H1 (cell line): Measurements from ENCODE around the gene LIF. TPM values are rescaled to one million over a fixed set of nuclear protein-coding genes. Genes with fewer than 3 reads are reported as not detected.

Experiments used
- CTCF ChIA-PET: fragments of 300-600 bp; sonication (Branson Sonifier 250); formaldehyde crosslinking; loops from one replicate; lab custom pipeline; 2021; ENCODE audit not compliant: partially characterized antibody; lab: Charles Lee
- POLR2A ChIA-PET: fragments of 300-600 bp; sonication (Branson Sonifier 250); formaldehyde crosslinking; loops from one replicate; lab custom pipeline; 2021; ENCODE audit warnings: inconsistent platforms; ENCODE audit not compliant: partially characterized antibody; lab: Charles Lee
- DNase-seq, 2 experiments: peaks; one replicate each; pipeline versions ENCODE4 v3.0.0 to v3.0.0-alpha.2; 2010 to 2022; ENCODE audit warnings: low spot score in 2 of 2, low read depth in 1 of 2, mixed read lengths in 1 of 2
- FAIRE-seq: peaks from 2 replicates; lab custom pipeline; 2011; peaks lifted over from hg19 to GRCh38; lab: Jason Lieb, UNC
- H2AFZ ChIP-seq: 2 replicates; pipeline ENCODE4 v1.8.1; 2012; ENCODE audit warnings: low read length, inconsistent platforms
- H2AK5ac ChIP-seq: 2 replicates; pipeline ENCODE4 v1.6.1; 2013; ENCODE audit warnings: low read depth, low read length
- H2BK120ac ChIP-seq: replicated peaks from 2 replicates; pipeline ENCODE3; 2013; ENCODE audit warnings: low read depth, low read length, inconsistent platforms
- H2BK12ac ChIP-seq: 2 replicates; pipeline ENCODE4 v1.6.1; 2013; ENCODE audit warnings: low read depth, low read length
- H2BK15ac ChIP-seq: 2 replicates; pipeline ENCODE4 v1.6.1; 2013; ENCODE audit warnings: low read length
- H2BK20ac ChIP-seq: 2 replicates; pipeline ENCODE4 v1.6.1; 2013; ENCODE audit warnings: low read length
- H2BK5ac ChIP-seq: 2 replicates; pipeline ENCODE4 v1.6.1; 2013; ENCODE audit warnings: low read depth, low read length
- H3K14ac ChIP-seq: 2 replicates; pipeline ENCODE4 v1.6.1; 2013; ENCODE audit warnings: inconsistent platforms; ENCODE audit not compliant: insufficient read length
- H3K18ac ChIP-seq: 2 replicates; pipeline ENCODE4 v1.6.1; 2013; ENCODE audit warnings: low read length; ENCODE audit errors: extremely low read depth
- H3K23ac ChIP-seq: 2 replicates; pipeline ENCODE4 v1.6.1; 2013; ENCODE audit warnings: inconsistent platforms; ENCODE audit not compliant: insufficient read length
- H3K23me2 ChIP-seq: 2 replicates; pipeline ENCODE4 v1.6.1; 2013; ENCODE audit warnings: low read depth, low read length
- H3K27ac ChIP-seq: 2 replicates; pipeline ENCODE4 v1.6.1; 2011; ENCODE audit warnings: low read depth, low read length, inconsistent platforms
- H3K27me3 ChIP-seq, 4 experiments: replicated peaks in 1 of 4; 1 replicate in 1 of 4; 2 replicates in 3 of 4; pipeline versions ENCODE4 v1.6.1 to v1.8.1; 2011 to 2013; ENCODE audit warnings: low read length in 3 of 4, mild to moderate bottlenecking in 3 of 4, inconsistent platforms in 2 of 4, mixed read lengths in 2 of 4, moderate library complexity in 1 of 4; ENCODE audit not compliant: control insufficient read depth in 3 of 4, insufficient read depth in 3 of 4; ENCODE audit errors: extremely low read depth in 1 of 4
- H3K36me3 ChIP-seq, 4 experiments: 2 replicates each; pipeline versions ENCODE4 v1.6.1 to v1.8.1; 2011 to 2013; ENCODE audit warnings: mild to moderate bottlenecking in 4 of 4, low read length in 3 of 4, moderate library complexity in 2 of 4, control low read depth in 1 of 4, inconsistent platforms in 1 of 4; ENCODE audit not compliant: insufficient read depth in 4 of 4, control insufficient read depth in 2 of 4
- H3K4ac ChIP-seq: replicated peaks from 2 replicates; pipeline ENCODE3; 2013; ENCODE audit warnings: low read length, low read depth, mixed read lengths, inconsistent platforms; ENCODE audit not compliant: insufficient read length
- H3K4me1 ChIP-seq, 4 experiments: replicated peaks in 1 of 4; 1 replicate in 1 of 4; 2 replicates in 3 of 4; pipeline versions ENCODE4 v1.6.1 to v1.8.1; 2011 to 2013; ENCODE audit warnings: low read length in 3 of 4, inconsistent platforms in 2 of 4, mixed read lengths in 1 of 4; ENCODE audit not compliant: insufficient read depth in 4 of 4, control insufficient read depth in 3 of 4
- H3K4me2 ChIP-seq, 2 experiments: 2 replicates each; pipeline versions ENCODE4 v1.6.1 to v1.8.1; 2011 to 2013; ENCODE audit warnings: low read depth in 2 of 2, low read length in 2 of 2, control low read depth in 1 of 2, inconsistent platforms in 1 of 2, mild to moderate bottlenecking in 1 of 2; ENCODE audit not compliant: insufficient read depth in 1 of 2
- H3K4me3 ChIP-seq, 4 experiments: fragments of 200-600, 300-600 bp in 1 of 4; sonication (generic), shearing (Covaris generic), sonication (Bioruptor Twin) in 1 of 4; 2 replicates each; pipeline versions ENCODE4 v1.5.1 to v1.8.1; 2011 to 2016; ENCODE audit warnings: low read length in 4 of 4, low read depth in 3 of 4, control low read depth in 2 of 4, inconsistent platforms in 2 of 4, mild to moderate bottlenecking in 2 of 4, mixed read lengths in 1 of 4, moderate library complexity in 1 of 4; ENCODE audit not compliant: insufficient read depth in 2 of 4; ENCODE audit errors: extremely low read depth in 1 of 4
- H3K56ac ChIP-seq: replicated peaks from 2 replicates; pipeline ENCODE3; 2013; ENCODE audit warnings: low read depth, mild to moderate bottlenecking, mixed read lengths, low read length, inconsistent platforms; ENCODE audit not compliant: insufficient read length
- H3K79me1 ChIP-seq: 2 replicates; pipeline ENCODE4 v1.6.1; 2013; ENCODE audit warnings: low read depth, low read length, control low read depth
- H3K79me2 ChIP-seq, 2 experiments: 2 replicates each; pipeline versions ENCODE4 v1.6.1 to v1.8.1; 2012 to 2013; ENCODE audit warnings: low read length in 2 of 2, mild to moderate bottlenecking in 2 of 2, inconsistent platforms in 1 of 2; ENCODE audit not compliant: insufficient read depth in 2 of 2, control insufficient read depth in 1 of 2
- H3K9ac ChIP-seq, 4 experiments: replicated peaks in 1 of 4; 1 replicate in 1 of 4; 2 replicates in 3 of 4; pipeline versions ENCODE4 v1.6.1 to v1.8.1; 2011 to 2013; ENCODE audit warnings: low read depth in 3 of 4, low read length in 3 of 4, control low read depth in 2 of 4, mild to moderate bottlenecking in 2 of 4, moderate library complexity in 2 of 4, inconsistent platforms in 1 of 4; ENCODE audit errors: extremely low read depth in 1 of 4
- H3K9me3 ChIP-seq, 2 experiments: 2 replicates each; pipeline versions ENCODE4 v1.6.1 to v1.8.1; 2012 to 2013; ENCODE audit warnings: mild to moderate bottlenecking in 2 of 2, moderate library complexity in 2 of 2, control low read depth in 1 of 2, inconsistent platforms in 1 of 2, low read depth in 1 of 2, low read length in 1 of 2, mixed read lengths in 1 of 2; ENCODE audit not compliant: insufficient read depth in 2 of 2
- H4K20me1 ChIP-seq, 2 experiments: replicated peaks in 1 of 2; 2 replicates each; pipeline versions ENCODE3 to v1.8.1; 2011 to 2013; ENCODE audit warnings: inconsistent platforms in 2 of 2, low read length in 2 of 2, mild to moderate bottlenecking in 1 of 2; ENCODE audit not compliant: insufficient read depth in 2 of 2, control insufficient read depth in 1 of 2
- H4K5ac ChIP-seq: 2 replicates; pipeline ENCODE4 v1.6.1; 2013; ENCODE audit warnings: low read length, low read depth, mixed read lengths, inconsistent platforms; ENCODE audit not compliant: insufficient read length
- H4K8ac ChIP-seq: 2 replicates; pipeline ENCODE4 v1.8.0; 2013; ENCODE audit warnings: mild to moderate bottlenecking, moderate library complexity, low read length, inconsistent platforms; ENCODE audit not compliant: insufficient read depth; ENCODE audit errors: extremely low read depth
- H4K91ac ChIP-seq: replicated peaks from 2 replicates; pipeline ENCODE3; 2013; ENCODE audit warnings: low read length, mixed read lengths, inconsistent platforms; ENCODE audit not compliant: insufficient read length
- ASH2L ChIP-seq: fragments of 200-600, 300-600 bp; sonication (generic); IDR thresholded peaks from one replicate; pipeline ENCODE4 v1.7.1; 2017; ENCODE audit warnings: low read length
- CBX5 ChIP-seq: fragments of 300-800, 300-1000 bp; sonication (generic); IDR thresholded peaks from 2 replicates; pipeline ENCODE4 v1.7.1; 2016; ENCODE audit warnings: antibody characterized with exemption, low read length, low read depth
- CBX8 ChIP-seq: fragments of 300-800, 300-1000 bp; sonication (generic); IDR thresholded peaks from 2 replicates; pipeline ENCODE4 v1.7.1; 2016; ENCODE audit warnings: low read depth, low read length, borderline replicate concordance
- CHD1 ChIP-seq: IDR thresholded peaks from 2 replicates; pipeline ENCODE4 v1.6.1; 2012; ENCODE audit warnings: low read depth, low read length, improper control_type of control experiment
- CHD2 ChIP-seq: IDR thresholded peaks from 2 replicates; pipeline ENCODE4 v1.6.1; 2012; ENCODE audit warnings: low read length, improper control_type of control experiment
- CREB1 ChIP-seq: IDR thresholded peaks from 2 replicates; pipeline ENCODE4 v1.6.1; 2012; ENCODE audit warnings: inconsistent platforms
- GTF2F1 ChIP-seq: IDR thresholded peaks from 2 replicates; pipeline ENCODE4 v1.6.1; 2012; ENCODE audit warnings: low read depth, low read length, improper control_type of control experiment, borderline replicate concordance
- HDAC2 ChIP-seq, 2 experiments: fragments of 300-600 bp in 1 of 2; sonication (generic) in 1 of 2; IDR thresholded peaks; 2 replicates each; pipeline ENCODE4 v1.6.1; 2011 to 2012; ENCODE audit warnings: low read depth in 2 of 2, low read length in 2 of 2, mild to moderate bottlenecking in 2 of 2, moderate library complexity in 2 of 2, borderline replicate concordance in 1 of 2, inconsistent platforms in 1 of 2
- KDM1A ChIP-seq: fragments of 200-600, 300-600 bp; sonication (generic); IDR thresholded peaks from 2 replicates; pipeline ENCODE4 v1.7.1; 2016; ENCODE audit warnings: mild to moderate bottlenecking, low read length, borderline replicate concordance
- NRF1 ChIP-seq: IDR thresholded peaks from 2 replicates; pipeline ENCODE4 v1.6.1; 2011; ENCODE audit warnings: mild to moderate bottlenecking, low read depth, low read length, improper control_type of control experiment
- PHF8 ChIP-seq: fragments of 200-600 bp; sonication (generic); conservative IDR thresholded peaks from 2 replicates; pipeline ENCODE4 v1.7.1; 2012; ENCODE audit warnings: low read depth, mild to moderate bottlenecking, inconsistent platforms, low read length, moderate library complexity
- SIRT6 ChIP-seq: IDR thresholded peaks from one replicate; pipeline ENCODE4 v1.7.1; 2012; ENCODE audit warnings: low read length, inconsistent platforms
- SP2 ChIP-seq: IDR thresholded peaks from 2 replicates; pipeline ENCODE4 v1.6.1; 2012; ENCODE audit warnings: mild to moderate bottlenecking, low read length, inconsistent platforms
- TCF12 ChIP-seq: IDR thresholded peaks from 2 replicates; pipeline ENCODE4 v1.6.1; 2011; ENCODE audit warnings: low read depth, mild to moderate bottlenecking, low read length
- YY1 ChIP-seq: IDR thresholded peaks from 2 replicates; pipeline ENCODE4 v1.6.1; 2011; ENCODE audit warnings: low read depth, mild to moderate bottlenecking, low read length
- whole genome bisulfite sequencing, 2 experiments: shearing (Covaris generic) in 1 of 2; methylation state at CpG; one replicate each; pipeline versions ENCODE4 v1.1.6 to v1.1.7; 2013 to 2015; ENCODE audit warnings: low lambda C conversion rate in 2 of 2, mixed read lengths in 2 of 2, inconsistent platforms in 1 of 2, low coverage in 1 of 2, missing lambda C conversion rate in 1 of 2; ENCODE audit not compliant: insufficient replicate concordance in 2 of 2, insufficient coverage in 1 of 2, insufficient read length in 1 of 2; ENCODE audit errors: extremely low coverage in 1 of 2, missing lambda C conversion rate in 1 of 2; 5-methylcytosine and 5-hydroxymethylcytosine counted together
- polyA plus RNA-seq, 7 experiments: library from polyadenylated mRNA; depleted of rRNA in 3 of 7; stranded (reverse) in 5 of 7; unstranded in 2 of 7; fragments of >200 nt in 5 of 7; fragments of 200-250 nt in 2 of 7; gene quantifications; 1 replicate in 5 of 7; 2 replicates in 1 of 7; 4 replicates in 1 of 7; pipeline versions ENCODE4 v1.2.1 to v1.2.3, GENCODE V29; 2011 to 2013; ENCODE audit warnings: missing spikeins in 2 of 7, mixed read lengths in 2 of 7
- total RNA-seq: library from RNA; stranded (reverse); fragmentation: NEBNext Ultra II Directional; extraction: Animal tissue kit (Norgen Biotek cat#: 25700); gene quantifications from 2 replicates; pipeline ENCODE4 v1.2.1, GENCODE V29; 2021

LIF gene
- total and polyA plus RNA-seq, 2 of the 8 experiments (the other 6 are each of a cell fraction or from before 2014, with no cell fraction given): 3.3 to 3.5 TPM

- H3K4me3 ChIP-seq: no peak overlapping the region
- H3K23me2 ChIP-seq: peaks cover 12% of the 10 kb centered on the region; the same call in 1 of the 2 replicates
- no peak overlapping the region for H2BK120ac ChIP-seq
- no peak overlapping the region for H2AFZ ChIP-seq
- FAIRE-seq (no peak), DNase-seq (no peak)
- ChIA-PET CTCF (interaction anchor here (0.6 to 3.1 kb wide), 3 partner anchors 11 to 125 kb away, joined by 3 to 10 read pairs (median 3); no protein-coding TSS in a partner anchor), POLR2A (interaction anchor here (1.0 to 1.6 kb wide), 2 partner anchors 11 kb away, joined by 3 to 5 read pairs; no protein-coding TSS in a partner anchor)
- no peak overlapping the region for H2AK5ac ChIP-seq
- no peak overlapping the region; a peak in 1 of 4 replicates for H3K4me2 ChIP-seq
- H3K27ac ChIP-seq: no peak overlapping the region
- no peaks in the 10 kb centered on the region for H3K79me2 ChIP-seq
- no peaks in the 10 kb centered on the region; a peak in 2 of 7 replicates for H3K27me3 ChIP-seq
- H4K20me1 ChIP-seq: no peaks in the 10 kb centered on the region
- no peak overlapping the region for H4K8ac ChIP-seq
- no peak overlapping the region for H2BK12ac ChIP-seq
- peaks cover 0 to 20% (median 12%) of the 10 kb centered on the region in 4 experiments; a peak in 6 of 7 replicates for H3K4me1 ChIP-seq
- no peaks in the 10 kb centered on the region for H3K9me3 ChIP-seq
- H3K14ac ChIP-seq: no peak overlapping the region
- no peak overlapping the region for H3K23ac ChIP-seq
- no peak overlapping the region for H3K9ac ChIP-seq
- H4K5ac ChIP-seq: no peak overlapping the region
- 0 out of 2 replicates have a peak overlapping the region, but pooled peaks have one; percentile 13 for H2BK20ac ChIP-seq
- H2BK15ac ChIP-seq: no peak overlapping the region; the same call in 1 of the 2 replicates
- 0 out of 8 replicates have a peak, but pooled peaks cover 0 to 5% (median 0%) of the 10 kb centered on the region in 4 experiments for H3K36me3 ChIP-seq
- H3K18ac ChIP-seq: no peak overlapping the region
- no peak overlapping the region for H3K56ac ChIP-seq
- no peak overlapping the region for H4K91ac ChIP-seq
- 0 out of 2 replicates have a peak overlapping the region, but pooled peaks have one; percentile 36 for H2BK5ac ChIP-seq
- WGBS, 2 experiments: 87% methylated on average over 10 of the region's 10 CpGs; no CpG with 5 or more reads in 1 of the 2 experiments
- H3K4ac ChIP-seq: peak overlapping the region; percentile 28
- peaks cover 4% of the 10 kb centered on the region for H3K79me1 ChIP-seq
- no peak for TF ChIP-seq CBX8
- TF ChIP-seq KDM1A: no peak
- TF ChIP-seq YY1: no peak
- no peak for TF ChIP-seq HDAC2 (IDR thresholded peaks at IDR 0.05; ENCODE audit: borderline replicate concordance in 1 of 2, low read depth in 2 of 2, low read length in 2 of 2)
- TF ChIP-seq GTF2F1: no peak
- TF ChIP-seq CHD2: no peak
- TF ChIP-seq CBX5: no peak
- TF ChIP-seq NRF1: no peak
- no peak for TF ChIP-seq TCF12
- no peak for TF ChIP-seq SP2
- TF ChIP-seq CREB1: no peak
- no peak for TF ChIP-seq PHF8
- no peak for TF ChIP-seq SIRT6
- no peak for TF ChIP-seq ASH2L
- no peak for TF ChIP-seq CHD1
Measured at GRCh38 chr22:30244066-30244465, 2.5 kb downstream of the LIF start.
